Right lobe of liver (tissue), 4 donors: Measurements from ENCODE around the gene CERS3.

ENCODE experiments used
- CTCF ChIP-seq, 4 donors: fragments of 200-600 bp in 3 of 4; fragments of 450-650 bp in 1 of 4; IDR thresholded peaks; one replicate each; pipeline versions ENCODE4 v1.5.1 to v1.8.0; 2016 to 2022; ENCODE audit warnings: antibody characterized with exemption in 4 of 4, mild to moderate bottlenecking in 2 of 4
- POLR2A ChIP-seq: fragments of 450-650 bp; IDR thresholded peaks from one replicate; pipeline ENCODE4 v1.6.1; 2017; ENCODE audit warnings: antibody characterized with exemption, mild to moderate bottlenecking
- donor health status: DM: no; HTN: no; CAD: no.
- donor health status: DM: no; HTN: no; CAD: no.
- donor health status: DM: no; HTN: yes; CAD: no.

GRCh38 chr15:100547961-100548360 is 19.2 kb upstream of the CERS3 start:
- no peak for TF ChIP-seq CTCF (IDR thresholded peaks at IDR 0.05)
- TF ChIP-seq POLR2A: no peak
